Uterus (tissue), 2 donors: ENCODE measurements around the gene FOXC2.

Source experiments
- POLR2A ChIP-seq, 2 donors: fragments of 450-650 bp; IDR thresholded peaks; one replicate each; pipeline ENCODE4 v1.6.1; 2016; ENCODE audit warnings: antibody characterized with exemption in 2 of 2, mild to moderate bottlenecking in 1 of 2, moderate library complexity in 1 of 2
- TF ChIP-seq, protein P1 (sequence below), 4 experiments: fragments of 200-600 bp in 2 of 4; fragments of 450-650 bp in 2 of 4; sonication (generic) in 2 of 4; IDR thresholded peaks; one replicate each; pipeline ENCODE4 v1.5.1; 2016 to 2019; ENCODE audit warnings: antibody characterized with exemption in 4 of 4, mild to moderate bottlenecking in 2 of 4, moderate library complexity in 1 of 4

DNA sequence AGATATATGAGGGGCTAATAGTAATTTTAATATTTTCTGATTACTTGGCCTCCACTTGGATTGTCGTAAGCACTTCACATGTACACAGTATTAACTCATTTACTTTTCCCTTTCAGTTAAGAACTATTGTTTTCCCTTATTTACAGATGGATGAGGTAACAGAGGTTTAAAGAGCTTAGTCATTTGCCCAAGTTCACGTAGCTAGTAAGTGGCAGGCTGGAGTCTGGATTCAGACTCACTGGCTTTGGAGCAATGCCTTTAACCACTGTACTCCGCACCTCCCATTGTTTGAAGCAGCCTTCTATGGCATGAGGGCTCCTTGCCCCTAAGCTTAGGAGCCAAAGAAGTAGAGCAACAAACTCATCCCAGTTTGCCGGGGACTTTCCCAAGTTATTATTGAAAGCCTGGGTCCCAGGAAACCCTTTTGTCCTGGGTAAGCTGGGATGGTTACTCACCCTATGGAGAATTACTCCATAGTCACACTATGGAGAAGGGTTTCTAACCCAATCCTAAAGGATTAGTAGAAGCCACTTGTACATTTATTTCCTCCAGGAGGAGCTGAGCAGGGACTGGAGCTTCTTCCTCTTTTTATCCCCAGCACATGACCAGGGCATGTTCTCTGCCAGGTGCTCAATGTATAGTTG, 24.0 kb downstream of the FOXC2 start:
- TF ChIP-seq, protein P1, sequence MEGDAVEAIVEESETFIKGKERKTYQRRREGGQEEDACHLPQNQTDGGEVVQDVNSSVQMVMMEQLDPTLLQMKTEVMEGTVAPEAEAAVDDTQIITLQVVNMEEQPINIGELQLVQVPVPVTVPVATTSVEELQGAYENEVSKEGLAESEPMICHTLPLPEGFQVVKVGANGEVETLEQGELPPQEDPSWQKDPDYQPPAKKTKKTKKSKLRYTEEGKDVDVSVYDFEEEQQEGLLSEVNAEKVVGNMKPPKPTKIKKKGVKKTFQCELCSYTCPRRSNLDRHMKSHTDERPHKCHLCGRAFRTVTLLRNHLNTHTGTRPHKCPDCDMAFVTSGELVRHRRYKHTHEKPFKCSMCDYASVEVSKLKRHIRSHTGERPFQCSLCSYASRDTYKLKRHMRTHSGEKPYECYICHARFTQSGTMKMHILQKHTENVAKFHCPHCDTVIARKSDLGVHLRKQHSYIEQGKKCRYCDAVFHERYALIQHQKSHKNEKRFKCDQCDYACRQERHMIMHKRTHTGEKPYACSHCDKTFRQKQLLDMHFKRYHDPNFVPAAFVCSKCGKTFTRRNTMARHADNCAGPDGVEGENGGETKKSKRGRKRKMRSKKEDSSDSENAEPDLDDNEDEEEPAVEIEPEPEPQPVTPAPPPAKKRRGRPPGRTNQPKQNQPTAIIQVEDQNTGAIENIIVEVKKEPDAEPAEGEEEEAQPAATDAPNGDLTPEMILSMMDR (IDR thresholded peaks at IDR 0.05): no peak
- no peak for TF ChIP-seq POLR2A (IDR thresholded peaks at IDR 0.05)
